SK-N-MC (cell line): ENCODE data around the gene TIAM1.

ENCODE experiments used
- DNase-seq: peaks from one replicate; pipeline ENCODE4 v3.0.0-alpha.2; 2011; ENCODE audit warnings: low read depth, low spot score
- H3K27ac ChIP-seq: fragments of 200-600 bp; sonication (generic); 2 replicates; pipeline ENCODE4 v1.5.1; 2016; ENCODE audit warnings: mixed run types
- H3K36me3 ChIP-seq: fragments of 200-600 bp; sonication (generic); 2 replicates; pipeline ENCODE4 v1.6.1; 2017; ENCODE audit warnings: antibody characterized with exemption, low read length, mixed read lengths; ENCODE audit not compliant: insufficient read depth
- H3K4me3 ChIP-seq: fragments of 200-600 bp; sonication (generic); 2 replicates; pipeline ENCODE4 v1.5.1; 2016
- H3K9ac ChIP-seq: fragments of 200-600 bp; sonication (generic); 2 replicates; pipeline ENCODE4 v1.8.0; 2017; ENCODE audit warnings: mixed run types, mixed read lengths; ENCODE audit not compliant: insufficient read length
- H3K9me3 ChIP-seq: fragments of 200-600 bp; sonication (generic); 2 replicates; pipeline ENCODE4 v1.6.1; 2017; ENCODE audit warnings: low read depth, mild to moderate bottlenecking, antibody characterized with exemption, low read length, moderate library complexity, mixed read lengths
- EZH2 ChIP-seq: fragments of 200-600 bp; sonication (generic); IDR thresholded peaks from one replicate; pipeline ENCODE4 v1.6.1; 2017; ENCODE audit warnings: antibody characterized with exemption
- FOXP2 ChIP-seq: optimal IDR thresholded peaks from 2 replicates; pipeline ENCODE3; 2011; ENCODE audit warnings: mild to moderate bottlenecking, moderate library complexity; ENCODE audit not compliant: insufficient read depth; ENCODE audit errors: extremely low read length, control extremely low read depth
- POLR2AphosphoS5 ChIP-seq: IDR thresholded peaks from 2 replicates; pipeline ENCODE4 v1.6.1; 2012; ENCODE audit warnings: mild to moderate bottlenecking, low read depth, low read length, borderline replicate concordance

TIAM1 gene

GRCh38 chr21:31253684-31254083, 90.4 kb downstream of the TIAM1 start:
- TF ChIP-seq FOXP2 (no peak), EZH2 (no peak), POLR2AphosphoS5 (no peak)
- Histone ChIP-seq H3K9ac (no peak overlapping the region), H3K9me3 (no peaks in the 10 kb centered on the region), H3K27ac (no peak overlapping the region), H3K36me3 (no peaks in the 10 kb centered on the region), H3K4me3 (no peak overlapping the region)
- DNase-seq: no peak

DNA sequence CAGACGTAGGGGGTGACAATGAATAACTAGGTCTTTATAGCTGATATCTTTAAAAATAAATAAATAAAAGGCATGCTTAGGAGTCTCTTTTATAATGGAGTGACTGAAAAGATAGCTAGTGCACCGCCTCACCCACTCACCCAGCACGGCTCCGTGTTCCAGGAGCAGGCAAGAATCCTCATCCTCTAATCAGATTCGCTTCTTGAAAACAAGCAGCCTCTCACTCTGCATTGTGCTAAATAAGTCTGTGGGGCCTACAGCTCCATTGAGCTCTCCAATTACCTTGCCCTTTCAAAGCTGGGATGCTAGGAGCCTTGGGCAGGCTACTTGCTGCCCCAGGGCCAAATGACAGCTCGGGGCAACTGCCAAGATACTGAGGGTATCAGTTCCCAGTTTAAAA, 91.5 kb downstream of the TIAM1 start:
- no peak overlapping the region for H3K4me3 ChIP-seq
- no peak for TF ChIP-seq EZH2
- no peak for TF ChIP-seq FOXP2
- no peak for TF ChIP-seq POLR2AphosphoS5

GRCh38 chr21:31252091-31252490, 92.0 kb downstream of the TIAM1 start:
- H3K36me3 ChIP-seq: no peaks in the 10 kb centered on the region
- no peaks in the 10 kb centered on the region for H3K9me3 ChIP-seq
- DNase-seq: no peak
- H3K9ac ChIP-seq: no peak overlapping the region
- TF ChIP-seq POLR2AphosphoS5 (no peak), FOXP2 (no peak), EZH2 (no peak)
- H3K27ac ChIP-seq: no peak overlapping the region
- H3K4me3 ChIP-seq: no peak overlapping the region

More for the DNA sequence above, 91.5 kb downstream of the TIAM1 start:
- H3K36me3 ChIP-seq: no peaks in the 10 kb centered on the region
- no peak for DNase-seq
- no peak overlapping the region for H3K9ac ChIP-seq
- no peaks in the 10 kb centered on the region for H3K9me3 ChIP-seq
- H3K27ac ChIP-seq: no peak overlapping the region

- DNase-seq: no peak
- H3K4me3 ChIP-seq: no peak overlapping the region
- H3K9ac ChIP-seq: no peak overlapping the region
- H3K9me3 ChIP-seq: no peaks in the 10 kb centered on the region
- H3K27ac ChIP-seq: no peak overlapping the region
- TF ChIP-seq FOXP2 (no peak), POLR2AphosphoS5 (no peak), EZH2 (no peak)
- no peaks in the 10 kb centered on the region for H3K36me3 ChIP-seq
Observed at GRCh38 chr21:31251686-31252085, 92.4 kb downstream of the TIAM1 start.

- Histone ChIP-seq H3K9me3 (no peaks in the 10 kb centered on the region), H3K9ac (no peak overlapping the region), H3K27ac (no peak overlapping the region), H3K4me3 (no peak overlapping the region), H3K36me3 (no peaks in the 10 kb centered on the region)
- no peak for DNase-seq
- no peak for TF ChIP-seq FOXP2
- TF ChIP-seq EZH2: no peak
- TF ChIP-seq POLR2AphosphoS5: no peak
Observed at GRCh38 chr21:31248598-31248997, 95.5 kb downstream of the TIAM1 start.

DNA sequence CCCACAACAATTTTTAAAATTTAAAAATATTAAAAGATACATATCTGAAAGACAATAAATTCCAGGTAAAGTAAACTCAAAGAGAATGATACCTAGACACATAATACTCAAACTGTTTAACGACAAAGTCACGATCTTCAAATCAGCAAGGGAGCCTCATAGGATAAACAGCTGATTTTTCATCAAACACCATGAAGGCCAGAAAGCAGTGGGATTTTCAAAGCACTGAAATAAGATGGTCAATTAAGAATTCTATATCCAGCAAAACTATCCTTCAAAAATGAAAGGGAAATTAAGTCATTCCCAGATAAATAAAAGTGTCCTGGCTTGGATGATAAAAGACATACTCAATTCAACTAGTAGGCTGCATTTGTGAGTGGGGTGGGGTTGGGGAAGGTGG, 100.5 kb downstream of the TIAM1 start:
- Histone ChIP-seq H3K9me3 (no peaks in the 10 kb centered on the region), H3K4me3 (no peak overlapping the region), H3K27ac (no peak overlapping the region), H3K36me3 (no peaks in the 10 kb centered on the region), H3K9ac (no peak overlapping the region)
- TF ChIP-seq POLR2AphosphoS5 (no peak), FOXP2 (no peak), EZH2 (no peak)
- DNase-seq: no peak

DNA sequence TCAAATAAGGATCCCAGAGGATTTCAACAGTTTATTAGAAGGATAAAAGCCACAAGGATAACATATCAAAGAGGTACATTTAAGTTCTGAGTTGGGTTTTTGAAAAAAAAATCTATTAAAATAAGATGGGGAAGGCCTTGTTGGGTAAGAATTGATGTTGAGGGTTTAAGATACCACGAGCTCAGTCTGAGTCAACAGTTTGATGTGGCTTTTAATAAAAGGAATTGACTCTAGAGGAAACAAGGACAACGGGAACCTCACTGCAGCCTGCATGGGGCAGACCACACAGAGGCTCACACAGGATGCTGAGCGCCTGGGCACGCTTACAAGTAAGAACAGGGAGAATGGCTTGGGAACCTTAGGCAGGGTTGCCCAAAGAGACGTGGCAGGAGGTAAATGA, 107.5 kb downstream of the TIAM1 start:
- H3K9me3 ChIP-seq: no peaks in the 10 kb centered on the region
- no peaks in the 10 kb centered on the region for H3K36me3 ChIP-seq
- DNase-seq: no peak
- no peak overlapping the region for H3K27ac ChIP-seq
- no peak overlapping the region for H3K4me3 ChIP-seq
- H3K9ac ChIP-seq: no peak overlapping the region
- TF ChIP-seq EZH2 (no peak), FOXP2 (no peak), POLR2AphosphoS5 (no peak)

DNA sequence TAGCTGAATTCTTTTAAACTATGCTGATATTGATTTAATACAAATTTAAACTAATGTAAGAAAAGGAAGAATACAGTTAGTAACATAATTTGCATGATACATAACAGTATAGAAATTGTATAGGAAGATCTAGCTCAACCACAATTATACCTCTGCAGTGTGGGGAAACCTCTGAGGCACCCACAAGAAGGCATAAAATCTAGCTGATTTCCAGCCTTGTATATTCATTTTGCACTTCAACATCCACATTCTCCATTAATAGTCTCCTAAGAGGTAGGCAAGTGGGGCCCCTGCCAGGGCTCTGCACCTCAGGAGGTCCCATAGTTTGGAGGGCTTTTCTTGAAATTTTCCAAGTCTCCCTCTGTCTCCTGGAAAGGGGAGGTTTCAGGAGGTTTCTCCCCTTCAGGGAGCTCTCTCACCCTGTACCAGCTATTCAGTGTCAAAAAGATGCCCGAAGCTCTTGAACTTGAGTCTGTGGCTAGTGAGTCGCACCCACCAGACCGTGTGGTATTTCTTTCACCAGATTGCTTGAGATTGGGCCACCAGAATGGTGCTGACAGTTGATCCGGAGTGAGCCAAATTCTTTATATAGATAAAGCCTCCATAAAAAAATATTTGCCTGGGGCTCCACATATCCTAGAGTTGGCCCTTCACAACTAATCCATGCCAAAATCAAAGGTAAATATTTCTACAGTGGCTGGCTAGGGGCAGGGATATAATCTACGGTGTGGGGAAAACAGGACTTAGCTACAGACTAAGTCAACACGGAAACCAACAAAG, 108.2 kb downstream of the TIAM1 start:
- no peaks in the 10 kb centered on the region for H3K9me3 ChIP-seq
- no peak overlapping the region for H3K9ac ChIP-seq
- no peaks in the 10 kb centered on the region for H3K36me3 ChIP-seq
- no peak overlapping the region for H3K27ac ChIP-seq
- TF ChIP-seq POLR2AphosphoS5 (no peak), FOXP2 (no peak), EZH2 (no peak)
- no peak overlapping the region for H3K4me3 ChIP-seq
- DNase-seq: no peak

DNA sequence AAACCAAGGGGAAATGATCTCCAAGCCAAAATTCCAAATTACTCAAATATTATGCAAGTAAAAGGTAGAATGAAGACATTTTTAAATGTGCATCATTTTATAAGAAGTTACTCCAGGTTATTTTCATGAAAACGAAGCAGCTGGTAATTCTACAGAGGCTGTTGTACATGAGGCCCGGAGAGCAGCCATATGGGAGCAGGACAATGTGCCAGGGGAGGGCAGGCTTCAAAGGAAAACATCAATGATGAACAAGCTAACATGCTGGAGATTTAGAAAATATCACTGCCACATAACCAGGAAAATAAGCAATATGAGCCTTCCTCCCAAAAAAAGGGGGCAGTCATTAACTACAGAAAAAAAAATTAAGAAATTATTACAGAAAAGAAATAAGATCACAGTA, 109.1 kb downstream of the TIAM1 start:
- H3K4me3 ChIP-seq: no peak overlapping the region
- no peak overlapping the region for H3K9ac ChIP-seq
- no peak for DNase-seq

More for the DNA sequence above, 109.1 kb downstream of the TIAM1 start:
- TF ChIP-seq FOXP2 (no peak), EZH2 (no peak), POLR2AphosphoS5 (no peak)
- Histone ChIP-seq H3K27ac (no peak overlapping the region), H3K36me3 (no peaks in the 10 kb centered on the region), H3K9me3 (no peaks in the 10 kb centered on the region)
